ACHN (cell line): ENCODE results near the gene AGBL1.

ENCODE experiments used
- DNase-seq: peaks from one replicate; pipeline ENCODE4 v3.0.0-alpha.2; 2015
- in situ Hi-C: cut with HindIII; loops from 2 replicates; pipeline ENCODE4 v1.10.0; 2017; ENCODE audit warnings: low sequenced_read_pairs, low pct_ligation_motif_present, low pct_unique_long_range_greater_than_20kb

Gene AGBL1

DNA sequence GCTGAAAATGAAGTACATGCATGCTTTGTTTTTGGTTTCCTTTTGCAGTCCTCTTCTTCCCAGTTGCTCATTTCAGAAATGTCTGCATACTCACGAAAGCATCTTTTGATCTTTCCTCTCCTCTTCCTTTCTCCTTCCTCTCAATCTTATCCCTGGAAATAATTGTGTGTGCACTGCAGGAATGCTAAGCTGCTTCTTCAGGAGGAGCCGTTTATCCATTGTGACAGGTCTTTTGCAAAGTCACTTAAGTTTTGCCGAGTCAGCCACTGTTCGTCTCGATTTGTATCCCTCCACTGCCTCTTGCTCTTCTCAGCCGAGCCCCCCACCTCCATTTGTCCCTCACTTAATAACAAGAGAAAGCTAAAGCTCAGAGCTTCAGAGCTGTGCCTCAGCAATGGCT, 597.6 kb downstream of the AGBL1 start:
- in situ Hi-C loops: no loop called here
- no peak for DNase-seq

GRCh38 chr15:86685263-86685662, 605.6 kb downstream of the AGBL1 start:
- no peak for DNase-seq
- in situ Hi-C loops: no loop called here

GRCh38 chr15:86689006-86689405, 609.3 kb downstream of the AGBL1 start:
- DNase-seq: no peak
- in situ Hi-C loops: no loop called here

GRCh38 chr15:86690566-86690965, 610.9 kb downstream of the AGBL1 start:
- in situ Hi-C loops: no loop called here

DNA sequence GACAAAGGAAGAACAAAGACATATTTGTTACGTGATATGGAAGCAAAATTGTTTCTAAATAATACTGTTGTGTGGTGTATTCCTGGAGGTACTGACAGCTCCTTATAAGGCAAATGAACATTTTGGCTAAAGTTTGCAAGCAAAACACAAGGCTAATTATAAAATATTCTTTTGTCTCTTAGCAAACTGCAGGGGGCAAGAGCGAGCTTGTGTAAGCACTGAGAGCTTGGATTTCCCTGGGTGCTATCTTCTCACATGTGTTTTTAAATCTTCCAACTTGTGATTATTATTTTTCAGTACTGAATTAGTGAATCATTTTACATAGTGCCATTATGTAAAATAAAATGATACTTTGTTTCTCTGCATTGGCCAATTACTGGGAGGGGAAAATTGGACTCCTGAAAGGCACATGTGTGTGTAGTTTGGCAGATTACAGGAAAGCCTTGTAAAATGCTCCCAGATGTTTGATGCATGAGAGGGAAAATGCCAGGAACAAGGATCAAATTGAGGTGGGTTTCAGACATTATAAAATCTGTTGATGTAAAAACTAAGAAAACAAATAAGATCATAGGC, 611.5 kb downstream of the AGBL1 start:
- DNase-seq: no peak
- in situ Hi-C loops: no loop called here

More at GRCh38 chr15:86690566-86690965, 610.9 kb downstream of the AGBL1 start:
- DNase-seq: peak; percentile 10

GRCh38 chr15:86700864-86701610, 621.4 kb downstream of the AGBL1 start:
- in situ Hi-C loops: no loop called here

DNA sequence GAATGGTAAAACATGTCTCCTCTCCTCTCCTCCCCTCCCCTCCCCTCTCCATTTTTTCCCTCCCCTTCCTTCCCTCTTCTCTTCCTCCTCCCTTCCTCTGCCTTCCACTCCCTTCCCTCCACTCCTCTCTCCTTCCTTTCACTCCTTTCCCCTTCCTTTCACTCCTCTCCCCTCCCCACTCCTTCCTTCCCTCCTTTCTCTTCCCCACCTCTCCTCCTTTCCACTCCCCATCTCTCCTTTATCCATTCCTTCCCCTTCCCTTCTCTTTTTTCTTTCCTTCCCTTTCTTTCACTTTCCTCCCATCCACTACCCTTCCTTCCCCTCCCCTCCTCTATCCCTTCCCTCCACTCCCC, 621.9 kb downstream of the AGBL1 start:
- DNase-seq: no peak
- in situ Hi-C loops: no loop called here

More at GRCh38 chr15:86700864-86701610, 621.4 kb downstream of the AGBL1 start:
- no peak for DNase-seq

- in situ Hi-C loops: no loop called here
- no peak for DNase-seq
These were observed 627.1 kb downstream of the AGBL1 start for GRCh38 chr15:86706813-86707212.

- in situ Hi-C loops: no loop called here
- DNase-seq: no peak
These were observed 631.8 kb downstream of the AGBL1 start for GRCh38 chr15:86711476-86711875.

- no peak for DNase-seq
- in situ Hi-C loops: no loop called here
These were observed 634.6 kb downstream of the AGBL1 start for GRCh38 chr15:86714241-86714640.

DNA sequence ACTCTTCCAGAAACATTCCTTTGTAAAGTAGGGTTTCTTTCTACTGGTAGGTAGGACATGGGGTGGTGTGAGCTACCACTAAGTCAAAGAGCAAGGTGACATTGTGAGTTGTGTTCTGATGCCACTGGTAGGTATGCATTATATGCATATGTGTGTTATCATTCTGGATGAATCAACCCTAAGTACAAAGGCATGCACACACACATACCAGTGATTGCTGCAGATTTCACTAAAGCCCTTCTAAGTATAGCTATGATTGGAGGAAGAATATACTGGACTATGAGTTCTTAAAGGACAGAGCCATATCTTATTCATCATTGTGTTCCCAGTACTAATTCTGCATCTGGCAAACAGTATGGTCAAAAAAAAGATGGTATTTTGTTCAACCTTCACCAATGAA, 646.0 kb downstream of the AGBL1 start:
- DNase-seq: no peak
- in situ Hi-C loops: no loop called here

DNA sequence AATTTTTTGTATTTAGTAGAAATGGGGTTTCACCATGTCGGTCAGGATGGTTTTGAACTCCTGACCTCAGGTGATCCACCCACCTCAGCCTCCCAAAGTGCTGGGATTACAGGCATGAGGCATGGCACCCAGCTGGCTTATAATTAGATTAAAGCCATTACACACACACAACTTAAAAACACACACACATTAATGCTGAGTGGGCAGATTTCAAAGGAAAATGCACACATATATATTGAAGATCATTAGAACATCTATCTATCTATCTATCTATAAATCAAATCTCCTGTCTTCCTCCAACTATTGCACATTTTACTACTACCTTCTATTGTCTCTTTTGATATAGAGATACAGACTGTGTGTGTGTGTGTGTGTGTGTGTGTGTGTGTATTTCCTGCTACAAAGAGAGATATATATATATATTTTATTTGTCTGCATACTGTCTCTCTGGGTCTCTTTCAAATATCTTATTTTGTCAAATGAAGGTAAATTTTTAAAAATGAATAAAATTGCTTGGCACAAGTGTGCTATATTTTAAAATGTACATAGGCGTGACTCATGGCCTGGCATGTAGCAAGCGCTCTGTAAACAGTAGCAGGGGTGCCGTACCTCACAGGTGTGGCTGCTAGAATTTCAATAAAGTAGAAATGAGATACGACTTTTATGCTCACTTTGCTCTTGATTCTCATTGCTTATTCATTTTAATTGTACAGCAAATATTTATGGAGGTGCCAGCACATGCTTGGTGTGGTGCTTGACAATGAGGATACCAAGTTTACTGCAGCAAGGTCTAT, 655.8 kb downstream of the AGBL1 start:
- in situ Hi-C loops: no loop called here
- no peak for DNase-seq

- DNase-seq: no peak
- in situ Hi-C loops: no loop called here
These were observed 662.2 kb downstream of the AGBL1 start for GRCh38 chr15:86741917-86742316.

DNA sequence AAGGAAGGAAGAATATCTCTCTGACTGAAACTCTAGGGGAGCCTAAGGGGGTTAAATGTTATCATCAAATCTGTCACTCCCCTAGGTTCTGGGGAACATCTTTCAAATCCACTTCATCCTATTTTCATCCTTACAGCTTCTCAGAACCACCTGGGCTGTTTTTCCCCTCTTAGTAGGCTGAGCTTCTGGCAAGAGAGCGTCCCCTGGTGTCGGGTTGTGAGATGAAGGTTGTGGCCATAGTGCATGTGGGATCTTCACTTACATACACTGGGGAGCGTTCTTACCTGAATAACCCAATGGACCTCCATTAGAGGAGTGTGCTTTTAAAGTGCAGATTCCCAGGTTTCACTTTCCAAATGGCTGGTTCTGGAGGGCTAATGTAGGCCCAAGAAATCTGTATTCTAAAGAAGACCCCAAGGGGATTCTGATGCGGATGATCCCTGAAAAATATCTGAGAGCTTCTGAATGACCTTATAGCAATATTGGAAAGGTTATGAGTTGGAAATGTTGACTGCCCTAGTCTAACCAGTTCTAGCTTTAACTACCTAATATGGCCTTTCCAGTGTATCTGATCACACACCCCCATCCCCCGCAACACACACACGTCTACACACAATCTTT, 663.7 kb downstream of the AGBL1 start:
- in situ Hi-C loops: no loop called here
- DNase-seq: peak; percentile 49

GRCh38 chr15:86744198-86744780, 664.6 kb downstream of the AGBL1 start:
- in situ Hi-C loops: no loop called here
- no peak for DNase-seq

DNA sequence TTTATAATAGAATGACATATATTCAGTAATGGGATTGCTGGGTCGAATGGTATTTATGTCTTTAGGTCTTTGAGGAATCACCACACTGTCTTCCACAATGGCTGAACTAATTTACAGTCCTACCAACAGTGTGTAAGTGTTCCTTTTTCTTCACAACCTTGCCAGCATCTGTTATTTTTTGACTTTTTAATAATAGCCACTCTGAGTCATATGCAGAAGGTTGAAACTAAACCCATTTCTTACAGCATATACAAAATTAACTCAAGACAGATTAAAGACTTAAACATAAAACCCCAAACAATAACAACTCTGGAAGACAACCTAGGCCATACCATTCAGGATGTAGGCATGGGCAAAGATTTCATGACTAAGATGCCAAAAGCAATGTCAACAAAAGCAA, 671.4 kb downstream of the AGBL1 start:
- in situ Hi-C loops: no loop called here
- no peak for DNase-seq

GRCh38 chr15:86754846-86755245, 675.2 kb downstream of the AGBL1 start:
- in situ Hi-C loops: no loop called here
- no peak for DNase-seq

DNA sequence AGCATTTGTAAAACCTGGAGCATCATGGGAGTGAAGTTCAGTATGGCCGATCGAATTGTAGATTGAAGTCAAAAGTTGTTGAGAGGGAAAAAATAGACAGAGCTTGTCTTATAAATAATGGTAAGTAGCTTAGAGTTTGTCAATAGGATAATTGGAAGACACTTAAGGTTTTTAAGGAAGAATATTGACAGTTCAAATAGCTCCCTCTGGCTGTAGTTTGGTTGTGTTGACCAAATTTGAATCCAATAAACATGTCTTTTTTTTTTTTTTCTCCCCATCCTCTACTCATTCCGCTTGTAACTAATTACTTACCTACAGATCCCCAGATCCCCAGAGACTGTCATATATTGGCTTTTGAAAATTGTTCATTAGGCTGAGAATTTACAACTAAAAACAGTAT, 677.0 kb downstream of the AGBL1 start:
- DNase-seq: no peak
- in situ Hi-C loops: no loop called here
